Stimulated activated CD4-positive, alpha-beta T cell treated with anti-CD3 and anti-CD28 coated beads, TNF-alpha, amount 100 ng/mL, for 48 hours (primary cell): ENCODE data around the gene PPP3R1.

Source experiments
- DNase-seq, 3 donors: peaks; one replicate each; pipeline ENCODE4 v3.0.0-alpha.2; 2020; ENCODE audit warnings: low read depth in 3 of 3

PPP3R1 gene

GRCh38 chr2:68258851-68259250 is 6.5 kb upstream of the PPP3R1 start:
- DNase-seq: no peak

GRCh38 chr2:68256093-68256450 is 3.7 kb upstream of the PPP3R1 start:
- no peak for DNase-seq

DNA sequence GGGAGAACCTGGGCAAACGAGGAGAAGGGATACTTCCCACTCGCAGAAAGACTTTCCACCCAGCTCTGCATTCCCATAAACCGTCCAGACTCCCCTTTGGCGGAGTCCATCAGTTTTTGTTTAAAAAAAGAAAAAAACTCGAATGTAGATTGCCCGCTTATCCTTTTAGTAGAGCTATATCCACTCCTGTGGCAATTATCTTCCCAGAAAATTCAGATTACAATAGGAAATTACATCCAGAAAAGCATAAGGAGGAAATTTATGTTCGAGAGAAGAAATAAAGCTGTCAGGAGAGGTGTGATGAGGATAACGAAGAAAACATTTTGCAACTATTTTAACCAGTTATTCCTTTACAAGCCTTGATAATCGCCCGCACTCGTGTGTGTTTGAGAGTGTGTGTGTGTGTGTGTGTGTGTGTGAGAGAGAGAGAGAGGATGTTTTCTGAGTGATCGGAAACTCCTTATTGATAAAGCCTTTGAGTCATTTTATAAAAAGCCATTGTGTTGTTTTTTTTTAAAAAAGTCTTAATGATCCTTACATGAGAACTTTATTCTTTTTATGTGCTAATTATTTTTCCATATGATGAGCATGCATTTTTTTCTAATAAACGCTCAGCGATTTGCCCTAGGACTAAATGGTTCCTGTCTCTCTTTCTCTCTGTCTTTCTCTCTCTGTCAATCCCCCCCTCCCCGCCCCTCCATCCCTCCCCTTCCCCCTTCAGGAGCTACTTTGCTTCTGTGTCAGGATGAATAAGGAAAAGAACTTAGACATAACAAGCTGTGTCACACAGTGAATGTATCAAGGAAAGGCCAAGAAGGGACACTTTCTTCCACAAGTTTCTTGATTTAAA is 1.1 kb upstream of the PPP3R1 start:
- no peak for DNase-seq

DNA sequence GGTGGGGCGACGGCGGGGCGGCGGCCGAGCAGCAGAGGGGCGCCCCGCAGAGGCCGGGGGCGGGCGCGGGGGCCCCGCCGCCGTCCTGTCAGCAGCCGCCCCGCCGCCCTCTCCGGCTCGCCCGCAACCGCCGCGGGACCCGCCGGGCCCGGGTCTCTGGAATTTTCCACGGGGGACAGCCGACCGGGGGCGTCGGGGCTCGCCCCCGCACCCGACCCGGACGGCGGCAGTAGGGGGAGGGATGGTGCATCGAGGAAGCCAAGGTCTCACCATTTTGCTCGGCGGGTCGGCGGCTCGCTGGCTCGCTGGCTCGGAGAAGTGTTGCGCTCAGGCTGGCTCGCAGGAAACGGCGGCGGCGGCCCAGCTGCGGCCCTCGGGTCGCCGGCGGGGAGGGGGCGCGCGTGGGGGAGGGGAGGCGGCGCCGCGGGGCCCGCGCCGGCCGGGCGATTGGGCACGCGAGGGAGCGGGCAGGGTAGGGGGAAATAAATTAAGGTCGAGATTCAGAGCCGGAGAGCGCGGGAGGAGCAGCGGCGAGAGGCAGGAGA is 405 bp downstream of the PPP3R1 start:
- peak in 2 of 3 donors; percentile 12 to 34 for DNase-seq

DNA sequence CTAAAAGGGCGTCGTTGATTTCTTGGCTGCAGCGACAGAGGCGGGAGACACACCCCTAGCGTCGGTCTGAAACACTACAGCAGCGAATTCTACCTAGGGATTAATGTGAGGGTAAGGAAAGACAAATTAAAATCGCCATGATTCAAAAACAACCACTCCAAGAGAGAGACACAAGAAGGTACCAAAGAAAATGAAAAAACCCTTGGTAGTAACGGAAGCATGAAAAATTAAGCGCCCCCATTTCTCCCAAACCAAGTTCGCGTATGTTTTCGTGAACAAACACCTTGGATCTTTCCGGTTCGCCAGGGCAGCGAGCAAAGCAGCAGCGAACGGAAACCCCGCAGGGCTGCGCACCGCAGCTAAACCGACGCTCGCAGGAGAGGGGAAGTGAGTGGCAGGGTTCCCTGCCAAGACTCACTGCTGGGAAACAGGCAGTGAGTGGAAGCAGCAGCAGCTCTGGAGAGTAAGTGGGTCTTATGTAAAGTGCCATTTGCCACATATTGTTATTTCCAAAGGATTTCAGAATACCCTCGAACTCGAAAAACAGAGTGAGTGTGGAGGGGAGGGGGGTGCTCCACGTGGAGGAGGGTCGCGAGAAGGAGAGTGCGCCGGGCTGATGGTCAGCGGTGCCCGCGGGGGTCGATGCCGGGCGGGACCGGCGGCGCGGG is 1.0 kb downstream of the PPP3R1 start:
- DNase-seq: peak; percentile 52 to 54 (median 53)

DNA sequence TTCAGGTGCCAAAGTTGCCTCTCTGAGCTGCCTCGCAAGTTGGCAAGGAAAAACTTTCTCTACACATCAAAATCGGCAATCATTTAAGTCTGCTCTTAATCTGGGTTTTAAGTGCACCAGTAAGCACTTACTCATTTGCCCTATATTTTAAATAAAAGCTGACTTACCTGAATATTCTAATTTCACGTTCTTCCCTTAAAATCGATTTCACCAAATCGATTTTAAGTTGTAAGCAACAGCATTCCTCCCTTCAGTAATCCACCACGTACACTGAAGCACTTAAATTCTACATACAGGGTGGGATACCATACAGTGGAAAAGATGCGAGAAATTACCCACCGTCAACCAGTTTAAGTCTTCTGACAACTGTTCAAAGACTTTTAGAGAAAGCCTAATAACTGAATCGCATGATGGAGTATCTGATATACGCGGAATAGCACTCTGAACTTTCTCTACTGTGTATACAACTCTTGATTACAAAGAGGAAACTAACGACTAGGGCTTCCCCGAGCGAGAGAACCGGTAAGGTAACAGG is 1.6 kb downstream of the PPP3R1 start:
- DNase-seq: no peak

DNA sequence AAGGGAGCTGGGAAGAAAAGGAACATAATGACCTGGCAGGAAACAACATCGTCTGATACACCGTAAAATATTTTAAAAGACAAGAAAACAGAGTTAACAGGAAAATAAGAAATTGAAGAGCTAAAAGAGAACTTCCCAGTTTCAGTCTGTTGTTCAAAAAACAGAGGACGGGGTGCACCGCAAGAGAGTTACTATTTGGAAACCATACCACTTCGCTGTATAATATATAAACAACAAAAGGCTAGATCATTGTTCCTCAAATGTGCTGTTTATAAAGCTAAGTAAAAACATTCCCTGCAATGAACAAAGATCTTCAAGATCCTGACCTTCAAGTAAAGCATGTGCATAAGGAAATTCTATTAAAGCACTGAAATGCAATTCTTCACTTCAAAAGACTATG is 2.1 kb downstream of the PPP3R1 start:
- DNase-seq: no peak

- no peak for DNase-seq
Measured at GRCh38 chr2:68248806-68249205, 3.5 kb downstream of the PPP3R1 start.

GRCh38 chr2:68248361-68248760 is 4.0 kb downstream of the PPP3R1 start:
- no peak for DNase-seq

DNA sequence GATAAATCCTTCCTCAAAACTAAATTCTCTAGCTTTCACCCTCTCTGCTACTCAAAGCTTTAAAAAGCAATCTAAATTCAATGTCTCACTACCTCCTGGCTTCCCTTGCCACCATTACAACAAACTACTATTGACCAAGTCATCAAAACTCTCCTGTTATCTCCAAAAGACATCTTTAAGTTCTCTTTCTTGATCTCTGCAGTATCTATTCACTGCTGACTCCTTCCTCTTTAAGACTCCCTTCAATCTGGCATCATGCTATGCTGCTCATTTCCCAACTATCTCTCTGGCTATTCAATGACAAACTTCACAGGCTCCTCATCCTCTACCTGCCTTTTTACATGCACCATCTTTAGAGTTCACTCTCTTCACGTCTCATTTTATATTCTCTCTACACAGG is 5.9 kb downstream of the PPP3R1 start:
- no peak for DNase-seq

DNA sequence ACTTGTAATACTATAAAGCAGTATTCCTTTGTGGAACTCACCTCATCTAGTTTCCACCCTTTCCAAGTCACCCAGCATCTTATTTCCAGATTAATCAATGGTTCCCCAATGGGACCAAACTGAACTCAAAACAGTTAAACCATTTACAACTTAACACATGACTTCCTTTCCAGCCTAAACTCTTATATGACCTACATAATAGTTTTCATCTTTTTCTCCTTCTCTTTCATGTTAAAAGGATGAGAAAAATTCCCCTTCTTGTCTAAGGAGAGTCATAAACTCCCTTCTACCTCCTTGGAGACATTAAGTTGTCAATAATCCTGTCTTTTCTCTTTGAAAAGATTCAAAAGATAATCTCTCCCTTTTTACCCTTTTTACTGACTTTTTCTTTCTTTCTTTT is 6.7 kb downstream of the PPP3R1 start:
- DNase-seq: no peak

DNA sequence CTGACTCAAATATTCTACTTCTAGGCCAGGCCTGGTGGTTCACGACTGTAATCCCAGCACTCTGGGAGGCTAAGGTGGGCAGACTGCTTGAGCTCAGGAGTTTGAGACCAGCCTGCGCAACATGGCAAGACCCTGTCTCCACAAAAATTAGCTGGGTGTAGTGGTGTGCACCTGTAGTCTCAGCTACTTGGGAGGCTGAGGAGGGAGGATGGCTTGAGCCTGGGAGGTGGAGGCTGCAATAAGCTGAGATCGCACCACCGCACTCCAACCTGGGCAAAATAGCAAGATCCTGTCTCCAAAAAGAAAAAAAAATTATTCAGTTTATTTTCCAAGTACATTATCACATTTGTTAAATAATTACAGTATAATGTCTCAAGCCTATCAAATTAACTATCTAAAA is 7.3 kb downstream of the PPP3R1 start:
- DNase-seq: no peak

DNA sequence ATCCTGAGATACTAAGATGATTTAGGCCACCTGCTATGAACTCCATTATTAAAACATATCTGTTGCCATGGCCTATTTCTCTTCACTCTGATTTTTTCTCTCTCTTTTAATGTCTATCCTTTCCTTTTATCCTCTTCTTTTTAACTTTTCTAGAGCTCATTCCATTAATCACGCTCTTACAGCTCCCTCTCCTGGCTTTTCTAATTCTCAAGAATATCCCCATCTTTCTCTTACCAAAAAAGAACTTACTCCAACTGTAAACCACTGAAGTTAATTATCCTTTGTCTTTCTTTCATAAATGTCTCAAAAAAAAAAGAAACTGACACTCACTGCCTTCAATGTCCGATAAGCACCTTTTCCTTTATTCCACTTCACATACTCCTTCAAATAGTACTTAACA is 7.9 kb downstream of the PPP3R1 start:
- no peak for DNase-seq

GRCh38 chr2:68241732-68242131 is 10.6 kb downstream of the PPP3R1 start:
- no peak for DNase-seq

DNA sequence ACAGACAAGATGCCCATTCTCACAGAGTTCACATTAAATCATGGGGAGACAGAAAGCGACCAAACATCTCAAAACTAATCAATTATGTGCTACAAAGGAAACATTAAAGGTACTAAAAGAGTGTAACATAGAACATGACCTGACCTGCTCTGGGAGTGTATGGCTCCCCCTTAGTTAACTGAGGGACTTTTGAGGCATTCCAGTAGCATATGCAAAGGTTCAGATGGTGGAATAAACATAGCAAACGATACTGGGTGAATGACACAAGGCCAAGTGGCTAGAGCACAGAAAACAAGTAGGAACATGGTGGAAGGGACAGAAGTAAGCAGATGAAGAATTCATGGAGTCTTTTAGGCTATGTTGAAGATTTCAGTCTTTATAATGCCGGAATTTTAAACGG is 11.9 kb downstream of the PPP3R1 start:
- no peak for DNase-seq

DNA sequence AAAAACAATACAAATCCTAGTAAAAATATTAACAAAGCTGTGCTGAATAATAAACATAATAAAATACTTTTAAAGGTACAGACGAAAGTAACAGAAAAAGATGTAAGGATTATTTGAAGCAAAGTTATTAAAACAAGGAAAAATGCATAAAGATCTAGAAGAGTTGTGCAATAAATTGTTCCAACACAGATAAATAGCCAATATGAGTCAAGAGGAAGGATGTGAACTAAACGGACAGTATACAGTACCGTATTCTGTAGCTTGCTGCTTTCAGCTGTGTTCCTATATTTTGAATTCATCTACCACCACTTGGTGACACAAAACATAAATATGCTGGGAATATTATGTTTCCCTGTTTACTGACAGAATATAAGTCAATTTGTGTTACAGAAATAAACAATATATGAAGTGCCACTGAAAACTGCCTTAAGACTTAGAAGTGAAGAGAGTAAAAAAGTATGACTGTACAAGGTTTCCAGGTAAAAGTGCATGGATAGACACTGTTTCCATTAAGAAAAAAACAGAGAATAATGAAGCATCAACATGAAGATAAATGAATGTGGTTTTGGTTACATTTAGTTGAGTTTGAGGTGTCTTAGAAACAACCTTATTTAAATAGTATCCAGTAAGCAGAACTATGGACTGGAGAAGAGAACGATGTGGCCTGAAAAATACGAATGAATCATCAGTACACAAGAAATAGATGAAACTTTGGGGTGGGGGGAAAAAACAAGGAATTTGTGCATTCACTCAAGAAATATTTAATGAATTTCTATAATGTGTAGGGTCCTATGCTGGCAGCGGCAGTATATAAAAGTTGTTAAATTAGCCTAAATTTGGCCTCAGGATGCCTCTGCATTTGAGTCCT is 13.1 kb downstream of the PPP3R1 start:
- DNase-seq: no peak

- no peak for DNase-seq
Measured at GRCh38 chr2:68237976-68238580, 14.3 kb downstream of the PPP3R1 start.

- DNase-seq: no peak
Measured at GRCh38 chr2:68237404-68237803, 14.9 kb downstream of the PPP3R1 start.

GRCh38 chr2:68236876-68237275 is 15.5 kb downstream of the PPP3R1 start:
- no peak for DNase-seq

- DNase-seq: no peak
Measured at GRCh38 chr2:68236103-68236734, 16.1 kb downstream of the PPP3R1 start.

GRCh38 chr2:68235090-68235489 is 17.2 kb downstream of the PPP3R1 start:
- no peak for DNase-seq
